ENCODE data around the gene TRIM50.

DNA sequence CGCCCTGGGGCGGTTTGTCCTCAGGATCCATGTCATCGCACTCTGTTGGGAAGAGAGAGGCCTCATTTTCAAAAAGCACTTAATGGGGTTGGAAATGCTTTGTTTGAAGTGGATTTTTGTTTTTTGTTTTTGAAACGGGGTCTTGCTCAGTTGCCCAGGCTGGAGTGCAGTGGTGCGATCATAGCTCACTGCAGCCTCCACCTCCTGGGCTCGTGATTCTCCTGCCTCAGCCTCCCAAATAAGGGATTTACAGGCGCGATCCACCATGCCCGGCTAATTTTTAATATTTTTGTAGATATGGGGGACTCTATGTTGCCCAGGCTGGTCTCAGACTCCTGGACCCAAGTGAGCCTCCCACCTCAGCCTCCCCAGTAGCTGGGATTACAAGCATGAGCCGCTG is 814 bp upstream of the TRIM50 start:
- TF ChIP-seq EZH2 (IDR thresholded peaks at IDR 0.05; ENCODE audit: borderline replicate concordance, insufficient read depth, low read length, poor library complexity, severe bottlenecking) (no peak), REST (IDR thresholded peaks at IDR 0.05; ENCODE audit: borderline replicate concordance) (no peak), EP300 (conservative IDR thresholded peaks at IDR 0.05; ENCODE audit: poor library complexity, severe bottlenecking) (no peak), TAF1 (IDR thresholded peaks at IDR 0.05; ENCODE audit: low read depth) (no peak)
- TF ChIP-seq, protein P1, sequence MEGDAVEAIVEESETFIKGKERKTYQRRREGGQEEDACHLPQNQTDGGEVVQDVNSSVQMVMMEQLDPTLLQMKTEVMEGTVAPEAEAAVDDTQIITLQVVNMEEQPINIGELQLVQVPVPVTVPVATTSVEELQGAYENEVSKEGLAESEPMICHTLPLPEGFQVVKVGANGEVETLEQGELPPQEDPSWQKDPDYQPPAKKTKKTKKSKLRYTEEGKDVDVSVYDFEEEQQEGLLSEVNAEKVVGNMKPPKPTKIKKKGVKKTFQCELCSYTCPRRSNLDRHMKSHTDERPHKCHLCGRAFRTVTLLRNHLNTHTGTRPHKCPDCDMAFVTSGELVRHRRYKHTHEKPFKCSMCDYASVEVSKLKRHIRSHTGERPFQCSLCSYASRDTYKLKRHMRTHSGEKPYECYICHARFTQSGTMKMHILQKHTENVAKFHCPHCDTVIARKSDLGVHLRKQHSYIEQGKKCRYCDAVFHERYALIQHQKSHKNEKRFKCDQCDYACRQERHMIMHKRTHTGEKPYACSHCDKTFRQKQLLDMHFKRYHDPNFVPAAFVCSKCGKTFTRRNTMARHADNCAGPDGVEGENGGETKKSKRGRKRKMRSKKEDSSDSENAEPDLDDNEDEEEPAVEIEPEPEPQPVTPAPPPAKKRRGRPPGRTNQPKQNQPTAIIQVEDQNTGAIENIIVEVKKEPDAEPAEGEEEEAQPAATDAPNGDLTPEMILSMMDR (IDR thresholded peaks at IDR 0.05; ENCODE audit: poor library complexity, severe bottlenecking) = no peak
